DOHH2 (cell line): Measurements from ENCODE around the gene DNTT.

Source experiments
- EZH2phosphoT487 ChIP-seq: fragments of 200-600 bp; sonication (generic); IDR thresholded peaks from 2 replicates; pipeline ENCODE4 v1.6.1; 2017; ENCODE audit warnings: borderline replicate concordance, mild to moderate bottlenecking, antibody characterized with exemption, low read length, moderate library complexity, mixed read lengths
- TF ChIP-seq, protein P1 (sequence below): fragments of 200-600 bp; sonication (generic); IDR thresholded peaks from one replicate; pipeline ENCODE4 v1.5.1; 2014; ENCODE audit warnings: antibody characterized with exemption, mild to moderate bottlenecking, low read depth, low read length; ENCODE audit not compliant: poor library complexity, severe bottlenecking

GRCh38 chr10:96295475-96295874 lies 8.8 kb upstream of the DNTT start:
- TF ChIP-seq, protein P1, sequence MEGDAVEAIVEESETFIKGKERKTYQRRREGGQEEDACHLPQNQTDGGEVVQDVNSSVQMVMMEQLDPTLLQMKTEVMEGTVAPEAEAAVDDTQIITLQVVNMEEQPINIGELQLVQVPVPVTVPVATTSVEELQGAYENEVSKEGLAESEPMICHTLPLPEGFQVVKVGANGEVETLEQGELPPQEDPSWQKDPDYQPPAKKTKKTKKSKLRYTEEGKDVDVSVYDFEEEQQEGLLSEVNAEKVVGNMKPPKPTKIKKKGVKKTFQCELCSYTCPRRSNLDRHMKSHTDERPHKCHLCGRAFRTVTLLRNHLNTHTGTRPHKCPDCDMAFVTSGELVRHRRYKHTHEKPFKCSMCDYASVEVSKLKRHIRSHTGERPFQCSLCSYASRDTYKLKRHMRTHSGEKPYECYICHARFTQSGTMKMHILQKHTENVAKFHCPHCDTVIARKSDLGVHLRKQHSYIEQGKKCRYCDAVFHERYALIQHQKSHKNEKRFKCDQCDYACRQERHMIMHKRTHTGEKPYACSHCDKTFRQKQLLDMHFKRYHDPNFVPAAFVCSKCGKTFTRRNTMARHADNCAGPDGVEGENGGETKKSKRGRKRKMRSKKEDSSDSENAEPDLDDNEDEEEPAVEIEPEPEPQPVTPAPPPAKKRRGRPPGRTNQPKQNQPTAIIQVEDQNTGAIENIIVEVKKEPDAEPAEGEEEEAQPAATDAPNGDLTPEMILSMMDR = no peak
- no peak for TF ChIP-seq EZH2phosphoT487
